IMR-90 (cell line): ENCODE results near the gene HOXD13. TPM values are rescaled to one million over a fixed set of nuclear protein-coding genes. Genes with fewer than 3 reads are reported as not detected.

Experiments
- ATAC-seq: fragments of 200-7000 bp; cut with Tn5 transposase; 2 replicates; pipeline ENCODE4 v1.9.1; 2020; ENCODE audit warnings: low read depth, mild to moderate bottlenecking, moderate library complexity
- BruUV-seq: library from RNA; stranded (reverse); fragments of 400-500 nt; replicated peaks from 2 replicates; lab custom pipeline; 2021; lab: Mats Ljungman, UMichigan
- CTCF ChIA-PET: fragments of 300-600 bp; formaldehyde crosslinking; extraction: SDS; loops from one replicate; lab custom pipeline; 2021; ENCODE audit warnings: antibody characterized with exemption; lab: Yijun Ruan, JAX
- POLR2A ChIA-PET: fragments of 300-600 bp; sonication (Branson Sonifier 250); formaldehyde crosslinking; loops from one replicate; lab custom pipeline; 2022; ENCODE audit warnings: antibody characterized with exemption; ENCODE audit not compliant: unreplicated experiment; lab: Charles Lee
- DNase-seq: peaks from one replicate; pipeline ENCODE4 v3.0.0; 2013
- H2AFZ ChIP-seq: replicated peaks from 2 replicates; pipeline ENCODE3; 2013; ENCODE audit warnings: low read length, mild to moderate bottlenecking; ENCODE audit not compliant: poor library complexity
- H2AK5ac ChIP-seq: 2 replicates; pipeline ENCODE4 v1.6.1; 2013; ENCODE audit warnings: low read depth, low read length, inconsistent platforms
- H2AK9ac ChIP-seq: replicated peaks from 2 replicates; pipeline ENCODE3; 2013; ENCODE audit warnings: mild to moderate bottlenecking, low read depth, low read length, moderate library complexity; ENCODE audit not compliant: poor library complexity
- H2BK120ac ChIP-seq: 2 replicates; pipeline ENCODE4 v1.6.1; 2013; ENCODE audit warnings: low read depth, low read length, inconsistent platforms
- H2BK15ac ChIP-seq: 3 replicates; pipeline ENCODE4 v1.6.1; 2013; ENCODE audit warnings: low read depth, low read length, inconsistent platforms
- H2BK20ac ChIP-seq: 2 replicates; pipeline ENCODE4 v1.6.1; 2013; ENCODE audit warnings: low read depth, mild to moderate bottlenecking, inconsistent platforms, low read length, moderate library complexity
- H2BK5ac ChIP-seq: 2 replicates; pipeline ENCODE4 v1.6.1; 2013; ENCODE audit warnings: mild to moderate bottlenecking, low read depth, low read length, inconsistent platforms; ENCODE audit not compliant: poor library complexity, severe bottlenecking
- H3K14ac ChIP-seq: replicated peaks from 2 replicates; pipeline ENCODE4 v1.6.1; 2013; ENCODE audit warnings: low read depth, low read length, inconsistent platforms
- H3K18ac ChIP-seq: 2 replicates; pipeline ENCODE4 v1.6.1; 2013; ENCODE audit warnings: low read depth, low read length, control low read depth
- H3K23ac ChIP-seq: 2 replicates; pipeline ENCODE4 v1.6.1; 2013; ENCODE audit warnings: low read depth, low read length, inconsistent platforms
- H3K27ac ChIP-seq: 2 replicates; pipeline ENCODE4 v1.5.1; 2013; ENCODE audit warnings: mild to moderate bottlenecking, control low read depth, low read length; ENCODE audit not compliant: insufficient read depth
- H3K27me3 ChIP-seq: 2 replicates; pipeline ENCODE4 v1.6.1; 2013; ENCODE audit warnings: low read length; ENCODE audit not compliant: control insufficient read depth, insufficient read depth
- H3K36me3 ChIP-seq: 2 replicates; pipeline ENCODE4 v1.6.1; 2013; ENCODE audit warnings: low read length, mixed read lengths; ENCODE audit not compliant: control insufficient read depth, insufficient read depth
- H3K4ac ChIP-seq: 2 replicates; pipeline ENCODE4 v1.6.1; 2013; ENCODE audit warnings: low read depth, low read length, inconsistent platforms
- H3K4me1 ChIP-seq: 2 replicates; pipeline ENCODE4 v1.6.1; 2013; ENCODE audit warnings: low read length, mixed read lengths; ENCODE audit not compliant: control insufficient read depth, insufficient read depth
- H3K4me2 ChIP-seq: 2 replicates; pipeline ENCODE4 v1.6.1; 2013; ENCODE audit warnings: low read depth, mild to moderate bottlenecking, control low read depth, low read length, moderate library complexity
- H3K4me3 ChIP-seq: 2 replicates; pipeline ENCODE4 v1.5.1; 2013; ENCODE audit warnings: low read depth, mild to moderate bottlenecking, control low read depth, low read length, moderate library complexity; ENCODE audit not compliant: insufficient read depth
- H3K56ac ChIP-seq: 2 replicates; pipeline ENCODE4 v1.6.1; 2013; ENCODE audit warnings: low read length, inconsistent platforms; ENCODE audit not compliant: insufficient read depth; ENCODE audit errors: extremely low read depth
- H3K79me1 ChIP-seq, 2 experiments: 2 replicates each; pipeline ENCODE4 v1.6.1; 2013; ENCODE audit warnings: low read length in 2 of 2, inconsistent platforms in 1 of 2, low read depth in 1 of 2
- H3K9ac ChIP-seq: 2 replicates; pipeline ENCODE4 v1.6.1; 2013; ENCODE audit warnings: low read depth, low read length, control low read depth
- H3K9me1 ChIP-seq: 2 replicates; pipeline ENCODE4 v1.6.1; 2013; ENCODE audit warnings: low read length, inconsistent platforms; ENCODE audit not compliant: insufficient read depth
- H3K9me3 ChIP-seq: 2 replicates; pipeline ENCODE4 v1.6.1; 2013; ENCODE audit warnings: low read length; ENCODE audit not compliant: control insufficient read depth, insufficient read depth
- H4K20me1 ChIP-seq: 2 replicates; pipeline ENCODE4 v1.6.1; 2013; ENCODE audit warnings: low read length, inconsistent platforms; ENCODE audit not compliant: insufficient read depth
- H4K5ac ChIP-seq: 2 replicates; pipeline ENCODE4 v1.6.1; 2013; ENCODE audit warnings: mild to moderate bottlenecking, low read depth, low read length, control low read depth
- H4K8ac ChIP-seq, 2 experiments: 2 replicates each; pipeline ENCODE4 v1.6.1; 2013; ENCODE audit warnings: low read depth in 2 of 2, low read length in 2 of 2, control low read depth in 1 of 2, inconsistent platforms in 1 of 2
- H4K91ac ChIP-seq: 2 replicates; pipeline ENCODE4 v1.6.1; 2013; ENCODE audit warnings: low read depth, low read length, inconsistent platforms; ENCODE audit not compliant: insufficient read depth
- BHLHE40 ChIP-seq: fragments of 150-350 bp; IDR thresholded peaks from 2 replicates; pipeline ENCODE4 v1.6.1; 2016; ENCODE audit warnings: mild to moderate bottlenecking, low read depth, low read length
- CEBPB ChIP-seq: IDR thresholded peaks from 2 replicates; pipeline ENCODE4 v1.6.1; 2012; ENCODE audit warnings: low read depth, low read length, improper control_type of control experiment
- CHD1 ChIP-seq: IDR thresholded peaks from 2 replicates; pipeline ENCODE4 v1.6.1; 2012; ENCODE audit warnings: low read depth, low read length, improper control_type of control experiment
- FOS ChIP-seq: fragments of 150-350 bp; IDR thresholded peaks from 2 replicates; pipeline ENCODE4 v1.6.1; 2016; ENCODE audit warnings: low read depth, low read length
- MAFK ChIP-seq: IDR thresholded peaks from 2 replicates; pipeline ENCODE4 v1.6.1; 2012; ENCODE audit warnings: low read depth, low read length, improper control_type of control experiment
- MAZ ChIP-seq: IDR thresholded peaks from 2 replicates; pipeline ENCODE4 v1.6.1; 2012; ENCODE audit warnings: low read depth, mild to moderate bottlenecking, low read length, improper control_type of control experiment, moderate library complexity, borderline replicate concordance
- MXI1 ChIP-seq: IDR thresholded peaks from 2 replicates; pipeline ENCODE4 v1.6.1; 2012; ENCODE audit warnings: low read depth, mild to moderate bottlenecking, low read length, moderate library complexity, borderline replicate concordance
- NFE2L2 ChIP-seq: fragments of 150-350 bp; IDR thresholded peaks from 2 replicates; pipeline ENCODE4 v1.6.1; 2016; ENCODE audit warnings: low read depth, mild to moderate bottlenecking, low read length
- POLR2A ChIP-seq: IDR thresholded peaks from 2 replicates; pipeline ENCODE4 v1.6.1; 2012; ENCODE audit warnings: mild to moderate bottlenecking, low read depth, low read length
- RAD21 ChIP-seq: IDR thresholded peaks from 2 replicates; pipeline ENCODE4 v1.6.1; 2012; ENCODE audit warnings: low read length, improper control_type of control experiment
- RCOR1 ChIP-seq: IDR thresholded peaks from 2 replicates; pipeline ENCODE4 v1.6.1; 2012; ENCODE audit warnings: mild to moderate bottlenecking, low read length, improper control_type of control experiment; ENCODE audit not compliant: insufficient replicate concordance
- SMC3 ChIP-seq: fragments of 150-350 bp; IDR thresholded peaks from 2 replicates; pipeline ENCODE4 v1.6.1; 2016; ENCODE audit warnings: low read depth, mild to moderate bottlenecking, antibody characterized with exemption, low read length, moderate library complexity
- USF2 ChIP-seq: fragments of 150-350 bp; IDR thresholded peaks from 2 replicates; pipeline ENCODE4 v1.6.1; 2017; ENCODE audit warnings: mild to moderate bottlenecking, antibody characterized with exemption, low read length, low read depth
- dilution Hi-C: fragments of 300-500 bp; cut with HindIII; formaldehyde crosslinking; loops from one replicate; pipeline ENCODE4 v1.14.3; 2018; ENCODE audit warnings: low sequenced_read_pairs; ENCODE audit not compliant: unreplicated experiment
- in situ Hi-C: fragments of 300-500 bp; cut with MboI; formaldehyde crosslinking; loops from 3 replicates; pipeline ENCODE4 v1.14.3; 2019; ENCODE audit warnings: low sequenced_read_pairs, inconsistent platforms, mixed read lengths
- intact Hi-C: fragments of 100-400 bp; cut with micrococcal nuclease; formaldehyde crosslinking; loops from 2 replicates; pipeline ENCODE4 v1.10.0; 2022
- polyA plus RNA-seq, 3 experiments: library from polyadenylated mRNA; depleted of rRNA; stranded (reverse); fragments of >200 nt; gene quantifications; 2 replicates each; pipeline ENCODE4 v1.2.3, GENCODE V29; 2012; ENCODE audit warnings: low replicate concordance in 1 of 3
- total RNA-seq: library from RNA; depleted of rRNA; stranded (reverse); fragments of >200 nt; gene quantifications from 2 replicates; pipeline ENCODE4 v1.2.3, GENCODE V29; 2012
- TF ChIP-seq, protein P1 (sequence below): fragments of 150-350 bp; IDR thresholded peaks from 2 replicates; pipeline ENCODE4 v1.6.1; 2016; ENCODE audit warnings: low read depth, mild to moderate bottlenecking, low read length, moderate library complexity, borderline replicate concordance

The HOXD13 gene
- total and polyA plus RNA-seq, 2 of the 4 experiments (the other 2 are of a cell fraction), result not detected

DNA sequence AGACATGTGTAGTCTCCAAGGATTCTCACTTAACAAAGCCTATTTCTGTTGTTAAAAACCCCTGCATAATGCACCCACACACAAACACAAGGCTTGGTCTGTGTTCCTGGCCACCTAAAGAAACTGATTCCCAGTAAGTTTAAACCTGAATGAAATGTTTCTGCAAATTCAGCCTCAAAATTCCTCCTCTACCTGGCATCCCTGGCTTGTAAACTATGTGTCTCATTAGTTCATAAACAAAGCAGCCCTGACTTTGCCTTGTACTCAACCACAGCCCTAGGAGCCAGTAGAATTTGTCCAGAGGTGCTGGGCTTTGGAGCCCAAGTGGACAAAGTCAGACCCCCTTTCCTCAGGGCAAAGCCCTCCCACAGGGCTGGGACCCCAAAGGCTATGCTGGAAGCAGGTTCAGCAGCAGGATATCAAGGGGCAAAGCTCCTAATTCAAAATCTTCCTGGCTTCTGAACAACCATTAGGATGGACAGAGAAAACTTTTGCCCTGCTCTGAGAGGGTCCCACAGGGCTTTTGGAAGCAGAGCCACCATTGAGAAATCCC, 2.6 kb upstream of the HOXD13 start:
- CTCF ChIA-PET, result no interaction called here
- H3K4me2 ChIP-seq, result no peak overlapping the region
- peaks cover 86% of the 10 kb centered on the region for H3K27me3 ChIP-seq
- no peak overlapping the region for H3K18ac ChIP-seq
- H3K36me3 ChIP-seq, result no peaks in the 10 kb centered on the region
- no peaks in the 10 kb centered on the region for H3K79me1 ChIP-seq
- H2BK5ac ChIP-seq, result no peak overlapping the region
- H2BK15ac ChIP-seq, result no peak overlapping the region
- no peak overlapping the region for H2BK120ac ChIP-seq
- in situ Hi-C loops (loop anchor here (10.0 to 25.0 kb wide), 4 partner anchors 405 to 1353 kb away; no protein-coding TSS in a partner anchor), dilution Hi-C loops (no loop called here), intact Hi-C loops (loop anchor here (2.0 to 10.0 kb wide), 2 partner anchors 675 to 1385 kb away; no protein-coding TSS in a partner anchor)
- H3K56ac ChIP-seq, result no peak overlapping the region
- H4K5ac ChIP-seq, result no peak overlapping the region
- no peaks in the 10 kb centered on the region for H3K4me1 ChIP-seq
- H3K27ac ChIP-seq, result no peak overlapping the region
- no TSS peak for BruUV-seq
- no peaks in the 10 kb centered on the region for H4K20me1 ChIP-seq
- no peak overlapping the region for H3K4ac ChIP-seq
- no peak overlapping the region for H3K14ac ChIP-seq
- H3K9me3 ChIP-seq, result peaks cover 15% of the 10 kb centered on the region
- H2AK5ac ChIP-seq, result no peak overlapping the region
- no peak for DNase-seq
- no peak overlapping the region for H4K91ac ChIP-seq
- H3K9ac ChIP-seq, result no peak overlapping the region
- H2AK9ac ChIP-seq, result no peak overlapping the region
- no peak overlapping the region for H4K8ac ChIP-seq
- no peaks in the 10 kb centered on the region for H3K9me1 ChIP-seq
- H2AFZ ChIP-seq, result no peak overlapping the region
- H3K23ac ChIP-seq, result no peak overlapping the region
- ATAC-seq, result no peak
- POLR2A ChIA-PET, result no interaction called here
- H3K4me3 ChIP-seq, result no peak overlapping the region
- H2BK20ac ChIP-seq, result no peak overlapping the region
- TF ChIP-seq MAFK, result no peak
- TF ChIP-seq MAZ, result no peak
- no peak for TF ChIP-seq RCOR1
- no peak for TF ChIP-seq RAD21
- TF ChIP-seq NFE2L2, result no peak
- TF ChIP-seq USF2, result no peak
- TF ChIP-seq CEBPB, result no peak
- TF ChIP-seq, protein P1, sequence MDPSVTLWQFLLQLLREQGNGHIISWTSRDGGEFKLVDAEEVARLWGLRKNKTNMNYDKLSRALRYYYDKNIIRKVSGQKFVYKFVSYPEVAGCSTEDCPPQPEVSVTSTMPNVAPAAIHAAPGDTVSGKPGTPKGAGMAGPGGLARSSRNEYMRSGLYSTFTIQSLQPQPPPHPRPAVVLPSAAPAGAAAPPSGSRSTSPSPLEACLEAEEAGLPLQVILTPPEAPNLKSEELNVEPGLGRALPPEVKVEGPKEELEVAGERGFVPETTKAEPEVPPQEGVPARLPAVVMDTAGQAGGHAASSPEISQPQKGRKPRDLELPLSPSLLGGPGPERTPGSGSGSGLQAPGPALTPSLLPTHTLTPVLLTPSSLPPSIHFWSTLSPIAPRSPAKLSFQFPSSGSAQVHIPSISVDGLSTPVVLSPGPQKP, result no peak
- TF ChIP-seq POLR2A, result no peak
- no peak for TF ChIP-seq MXI1
- no peak for TF ChIP-seq BHLHE40
- no peak for TF ChIP-seq FOS
- TF ChIP-seq SMC3, result no peak
- no peak for TF ChIP-seq CHD1
